Measurements from ENCODE around the gene PTPRK.

- no peak for TF ChIP-seq MAX (IDR thresholded peaks at IDR 0.05)
- no peak for TF ChIP-seq CREB1 (IDR thresholded peaks at IDR 0.05; ENCODE audit: low read depth)
- TF ChIP-seq RAD21 (IDR thresholded peaks at IDR 0.05; ENCODE audit: low read depth) = no peak
- TF ChIP-seq NFIC (IDR thresholded peaks at IDR 0.05) = no peak
- TF ChIP-seq USF1 (IDR thresholded peaks at IDR 0.05) = no peak
- TF ChIP-seq CEBPB (IDR thresholded peaks at IDR 0.05) = no peak
- TF ChIP-seq EP300 (IDR thresholded peaks at IDR 0.05; ENCODE audit: borderline replicate concordance) = no peak
- TF ChIP-seq REST (IDR thresholded peaks at IDR 0.05; ENCODE audit: low read depth) = no peak
- no peak for TF ChIP-seq YY1 (IDR thresholded peaks at IDR 0.05; ENCODE audit: low read depth)
- no peak for TF ChIP-seq FOXM1 (IDR thresholded peaks at IDR 0.05; ENCODE audit: borderline replicate concordance, low read depth)
- TF ChIP-seq TAF1 (IDR thresholded peaks at IDR 0.05; ENCODE audit: low read depth) = no peak
Measured at GRCh38 chr6:128437685-128438084, 82.7 kb downstream of the PTPRK start.

Measured in Ishikawa (cell line).